SJSA1 (cell line): Measurements from ENCODE around the gene SNRPA. TPM values are rescaled to one million over a fixed set of nuclear protein-coding genes. Genes with fewer than 3 reads are reported as not detected.
"Not testable (repeated sequence)": the region's sequence is repeated elsewhere in the genome, so short reads cannot be mapped to it uniquely, and the experiment has no call there.

ENCODE experiments used
- DNase-seq, 2 experiments: peaks; one replicate each; pipeline ENCODE4 v3.0.0-alpha.2; 2015 to 2020; ENCODE audit warnings: low spot score in 2 of 2, low read depth in 1 of 2
- H3K27ac ChIP-seq: fragments of 250-450 bp; sonication (Bioruptor Pico); 2 replicates; pipeline ENCODE4 v1.5.1; 2020; ENCODE audit warnings: mild to moderate bottlenecking, moderate library complexity
- H3K27me3 ChIP-seq: fragments of 250-450 bp; sonication (Bioruptor Pico); replicated peaks from 2 replicates; pipeline ENCODE4 v1.5.1; 2020; ENCODE audit warnings: mild to moderate bottlenecking, moderate library complexity
- H3K36me3 ChIP-seq: fragments of 250-450 bp; sonication (Bioruptor Pico); 2 replicates; pipeline ENCODE4 v1.5.1; 2020; ENCODE audit warnings: mild to moderate bottlenecking
- H3K4me1 ChIP-seq: fragments of 250-450 bp; sonication (Bioruptor Pico); replicated peaks from 2 replicates; pipeline ENCODE4 v1.6.1; 2021; ENCODE audit warnings: mild to moderate bottlenecking
- H3K4me3 ChIP-seq: fragments of 250-450 bp; sonication (Bioruptor Pico); 2 replicates; pipeline ENCODE4 v1.5.1; 2020; ENCODE audit warnings: mild to moderate bottlenecking
- H3K9me3 ChIP-seq: fragments of 250-450 bp; sonication (Bioruptor Pico); replicated peaks from 2 replicates; pipeline ENCODE4 v1.5.1; 2020; ENCODE audit warnings: mild to moderate bottlenecking
- total RNA-seq: library from RNA; depleted of rRNA; stranded (reverse); fragments of >200 nt; shearing (Covaris generic); gene quantifications from 2 replicates; pipeline ENCODE4 v1.2.3, GENCODE V29; 2014

Gene SNRPA
- total RNA-seq, 1 experiment from 2014 or later = 80.2 TPM

DNA sequence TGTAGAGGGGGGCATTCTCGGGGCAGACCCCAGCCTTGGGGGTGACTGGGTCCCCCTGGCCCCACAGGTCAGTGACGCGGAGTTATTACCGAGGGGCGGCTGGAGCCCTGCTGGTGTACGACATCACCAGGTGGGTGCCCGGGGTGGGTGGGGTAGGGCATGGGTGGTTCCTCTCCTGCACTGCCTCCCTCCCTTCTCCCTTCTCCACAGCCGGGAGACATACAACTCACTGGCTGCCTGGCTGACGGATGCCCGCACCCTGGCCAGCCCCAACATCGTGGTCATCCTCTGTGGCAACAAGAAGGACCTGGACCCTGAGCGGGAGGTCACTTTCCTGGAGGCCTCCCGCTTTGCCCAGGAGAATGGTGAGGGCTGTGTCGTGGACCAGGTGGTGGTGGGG is 32.7 kb downstream of the SNRPA start:
- Histone ChIP-seq H3K4me3 (no peak overlapping the region), H3K27me3 (no peaks in the 10 kb centered on the region), H3K27ac (no peak overlapping the region), H3K9me3 (no peaks in the 10 kb centered on the region), H3K36me3 (no peaks in the 10 kb centered on the region), H3K4me1 (peaks cover 7% of the 10 kb centered on the region)
- DNase-seq = no peak

DNA sequence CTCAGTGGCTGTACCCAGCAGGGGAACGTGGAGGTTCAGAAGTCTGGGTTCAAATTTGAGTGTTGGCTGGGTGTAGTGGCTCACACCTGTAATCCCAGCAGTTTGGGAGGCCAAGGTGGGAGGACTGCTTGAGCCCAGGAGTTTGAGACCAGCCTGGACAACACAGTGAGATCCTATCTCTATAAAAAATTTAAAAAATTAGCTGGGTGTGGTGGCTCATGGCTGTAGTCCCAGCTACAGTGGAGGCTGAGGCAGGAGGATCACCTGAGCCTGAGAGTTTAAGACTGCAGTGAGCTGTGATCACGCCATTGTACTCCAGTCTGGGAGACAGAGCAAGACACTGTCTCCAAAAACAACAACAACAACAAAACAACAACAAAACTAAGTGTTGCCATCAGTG is 33.1 kb downstream of the SNRPA start:
- H3K4me3 ChIP-seq, H3K9me3 ChIP-seq, DNase-seq, H3K27me3 ChIP-seq, H3K27ac ChIP-seq, H3K4me1 ChIP-seq, H3K36me3 ChIP-seq: not testable (repeated sequence)

DNA sequence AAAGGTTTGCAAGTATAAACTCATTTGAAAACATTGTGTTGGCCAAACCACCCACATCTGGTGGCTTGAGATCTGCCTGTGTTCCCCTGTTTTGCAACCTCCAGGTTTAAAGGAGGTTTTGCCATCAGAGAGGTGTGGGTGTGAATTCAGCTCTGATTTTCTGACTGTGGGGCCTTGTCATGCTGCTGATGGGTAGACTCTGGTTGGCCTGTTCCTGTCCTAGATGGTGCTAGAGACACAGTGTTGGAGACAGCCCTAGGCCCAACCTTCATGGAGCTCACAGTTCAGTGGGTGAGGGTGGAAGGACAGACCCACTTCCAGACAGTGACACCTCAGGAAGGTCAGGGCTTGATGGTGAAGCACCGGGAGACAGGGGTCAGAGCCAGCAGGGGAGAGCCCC is 34.5 kb downstream of the SNRPA start:
- no peaks in the 10 kb centered on the region for H3K27me3 ChIP-seq
- no peaks in the 10 kb centered on the region for H3K36me3 ChIP-seq
- H3K4me3 ChIP-seq = no peak overlapping the region
- DNase-seq = no peak
- H3K9me3 ChIP-seq = no peaks in the 10 kb centered on the region
- no peaks in the 10 kb centered on the region for H3K4me1 ChIP-seq
- no peak overlapping the region for H3K27ac ChIP-seq

DNA sequence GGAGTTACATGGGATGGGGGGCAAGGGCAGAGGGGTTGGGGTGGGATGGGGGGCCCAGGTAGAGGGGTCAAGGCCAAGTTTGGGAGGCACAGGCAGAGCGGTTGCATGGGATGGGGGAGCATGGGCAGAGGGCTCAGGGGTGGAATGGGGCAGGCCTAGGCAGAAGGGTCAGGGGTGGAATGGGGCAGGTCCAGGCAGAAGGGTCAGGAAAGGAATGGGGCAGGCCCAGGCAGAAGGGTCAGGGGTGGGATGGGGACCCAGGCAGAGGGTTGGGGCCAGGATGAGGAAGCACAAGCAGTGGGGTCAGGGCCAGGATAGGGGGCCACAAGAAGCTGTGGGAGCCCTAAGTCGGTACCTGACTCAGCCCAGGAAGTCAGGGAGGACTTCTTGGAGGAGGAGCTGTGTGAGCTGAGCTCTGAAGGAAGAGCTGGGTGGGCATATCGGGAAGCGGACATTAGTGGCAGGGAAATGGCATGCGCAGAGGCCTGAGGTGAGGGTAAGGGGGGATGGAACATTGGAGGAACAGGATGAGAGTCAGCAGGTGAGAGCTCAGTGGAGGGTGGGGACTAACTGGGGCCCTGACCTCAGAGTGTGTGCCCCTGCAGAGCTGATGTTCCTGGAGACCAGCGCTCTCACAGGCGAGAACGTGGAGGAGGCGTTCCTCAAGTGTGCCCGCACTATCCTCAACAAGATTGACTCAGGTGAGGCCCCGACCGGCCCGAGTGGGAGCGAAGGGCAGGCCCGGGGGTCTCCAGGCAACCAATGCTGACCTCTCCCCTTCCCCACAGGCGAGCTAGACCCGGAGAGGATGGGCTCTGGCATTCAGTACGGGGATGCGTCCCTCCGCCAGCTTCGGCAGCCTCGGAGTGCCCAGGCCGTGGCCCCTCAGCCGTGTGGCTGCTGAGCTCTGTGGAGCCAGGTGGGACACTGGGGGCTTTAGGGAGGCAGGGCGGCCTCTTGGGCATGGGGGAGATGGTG is 35.3 kb downstream of the SNRPA start:
- no peaks in the 10 kb centered on the region for H3K9me3 ChIP-seq
- no peaks in the 10 kb centered on the region for H3K27me3 ChIP-seq
- H3K27ac ChIP-seq = no peak overlapping the region
- no peak for DNase-seq
- no peak overlapping the region for H3K4me3 ChIP-seq
- no peaks in the 10 kb centered on the region for H3K36me3 ChIP-seq
- no peaks in the 10 kb centered on the region for H3K4me1 ChIP-seq

DNA sequence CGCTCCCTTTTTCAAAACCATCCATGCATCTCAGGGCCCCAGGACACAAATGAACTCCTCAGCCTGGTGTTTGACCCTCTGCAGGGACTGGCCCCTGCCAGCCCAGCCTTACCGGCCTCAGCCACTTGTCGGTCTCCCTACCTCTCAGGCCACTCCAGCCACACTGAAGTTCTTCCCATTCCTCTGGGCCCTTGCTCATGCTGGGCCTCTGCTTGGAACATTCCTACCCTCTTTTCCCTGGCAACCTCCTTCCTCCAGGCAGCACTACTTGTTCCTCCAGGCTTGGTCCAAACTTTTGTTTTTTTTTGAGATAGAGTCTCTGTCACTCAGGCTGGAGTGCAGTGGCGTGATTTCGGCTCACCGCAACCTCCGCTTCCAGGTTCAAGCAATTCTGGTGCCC is 40.3 kb downstream of the SNRPA start:
- Histone ChIP-seq H3K36me3 (0 out of 2 replicates have a peak, but pooled peaks cover 3% of the 10 kb centered on the region), H3K27ac (no peak overlapping the region), H3K27me3 (no peaks in the 10 kb centered on the region), H3K4me3 (no peak overlapping the region), H3K4me1 (no peaks in the 10 kb centered on the region), H3K9me3 (no peaks in the 10 kb centered on the region)
- DNase-seq = no peak

DNA sequence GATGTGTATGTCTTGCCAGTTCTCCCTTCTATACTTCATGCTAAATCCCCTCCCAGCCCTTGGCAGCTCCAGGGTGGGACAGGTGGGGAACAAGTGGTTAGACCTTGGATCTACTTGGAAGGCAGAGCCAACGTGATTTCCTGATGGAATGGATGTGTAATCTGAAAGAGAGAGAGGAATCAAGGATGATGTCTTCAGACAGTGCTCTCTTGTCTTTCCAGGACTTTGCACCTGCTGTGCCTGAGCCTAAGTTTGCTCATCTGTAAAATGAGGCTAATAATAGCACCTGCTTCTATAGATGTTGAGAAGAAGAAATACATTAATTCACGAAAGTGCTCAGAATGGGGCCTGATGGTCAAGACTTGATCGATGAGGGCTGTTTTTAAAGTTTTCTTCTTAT is 41.0 kb downstream of the SNRPA start:
- Histone ChIP-seq H3K4me3 (no peak overlapping the region), H3K27me3 (no peaks in the 10 kb centered on the region), H3K27ac (no peak overlapping the region), H3K4me1 (no peaks in the 10 kb centered on the region), H3K9me3 (no peaks in the 10 kb centered on the region), H3K36me3 (0 out of 2 replicates have a peak, but pooled peaks cover 3% of the 10 kb centered on the region)
- DNase-seq = no peak

DNA sequence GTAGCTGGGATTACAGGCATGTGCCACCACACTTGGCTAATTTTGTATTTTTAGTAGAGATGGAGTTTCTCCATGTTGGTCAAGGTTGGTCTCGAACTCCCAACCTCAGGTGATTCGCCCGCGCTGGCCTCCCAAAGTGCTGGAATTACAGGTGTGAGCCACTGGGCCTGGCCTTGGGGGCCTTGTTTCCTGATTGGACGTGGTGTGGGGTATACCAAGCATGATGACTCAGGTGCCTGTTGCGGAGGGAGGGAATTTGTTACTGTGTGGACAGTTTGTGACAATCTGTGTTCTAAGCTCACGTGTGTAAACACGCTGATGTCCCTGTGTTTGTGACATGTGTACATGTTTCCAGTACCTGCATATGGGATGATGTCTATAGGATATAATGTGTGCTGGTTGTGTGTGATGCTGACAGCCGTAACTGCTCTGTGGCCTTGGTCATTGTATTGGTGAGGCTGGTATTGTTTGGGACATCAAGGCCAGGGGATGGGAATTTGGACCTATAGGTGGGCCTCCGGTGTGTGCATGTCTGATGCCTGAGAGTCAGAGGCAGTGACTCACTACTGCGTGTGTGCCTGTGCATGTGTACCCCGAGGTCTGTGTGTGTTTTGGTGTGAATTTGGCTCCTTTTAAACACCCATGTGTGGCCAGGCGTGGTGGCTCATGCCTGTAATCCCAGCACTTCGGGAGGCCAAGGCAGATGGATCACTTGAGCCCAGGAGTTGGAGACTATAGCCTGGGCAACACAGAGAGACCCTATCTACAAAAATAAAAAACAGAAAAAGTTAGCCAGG is 46.4 kb downstream of the SNRPA start:
- H3K27ac ChIP-seq = no peak overlapping the region
- DNase-seq = no peak
- peak overlapping the region; percentile 85 for H3K4me3 ChIP-seq
- H3K9me3 ChIP-seq = no peaks in the 10 kb centered on the region
- peaks cover 25% of the 10 kb centered on the region for H3K36me3 ChIP-seq
- peaks cover 25% of the 10 kb centered on the region for H3K4me1 ChIP-seq
- H3K27me3 ChIP-seq = no peaks in the 10 kb centered on the region

DNA sequence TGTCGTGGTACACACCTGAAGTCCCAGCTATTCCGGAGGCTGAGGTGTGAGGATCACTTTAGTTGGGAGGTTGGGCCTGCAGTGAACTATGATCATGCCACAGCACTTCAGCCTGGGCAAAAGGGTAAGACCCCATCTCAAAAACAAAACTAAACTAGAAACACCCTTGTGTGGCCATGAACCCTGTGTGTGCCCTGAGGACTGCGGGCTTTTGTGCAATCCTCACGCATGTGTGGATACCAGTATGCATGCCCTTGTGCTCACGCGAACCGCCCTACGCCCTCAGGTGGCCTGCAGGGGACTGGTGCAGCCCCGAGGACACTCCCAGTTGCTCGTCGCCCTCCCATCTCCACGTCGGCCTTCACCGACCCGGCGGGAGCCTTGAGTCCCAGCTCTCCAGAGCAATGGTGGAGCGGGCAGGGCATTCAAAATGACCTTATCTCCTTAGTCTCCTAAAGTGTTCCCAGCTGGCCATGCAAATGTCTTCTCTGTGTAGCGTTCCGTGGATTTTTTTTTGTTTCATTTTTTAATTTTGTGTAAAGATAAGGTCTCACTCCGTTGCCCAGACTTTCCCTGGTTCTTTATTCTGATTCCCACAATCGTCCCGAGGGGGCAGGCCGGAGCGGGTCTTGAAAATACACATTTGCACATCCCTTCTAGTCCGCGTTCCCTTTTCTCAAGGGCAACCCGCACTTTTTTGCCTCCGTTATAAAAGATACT is 47.1 kb downstream of the SNRPA start:
- Histone ChIP-seq H3K4me1 (peaks cover 25% of the 10 kb centered on the region), H3K4me3 (peak overlapping the region; percentile 85), H3K27me3 (no peaks in the 10 kb centered on the region), H3K36me3 (peaks cover 31% of the 10 kb centered on the region), H3K9me3 (no peaks in the 10 kb centered on the region), H3K27ac (peak overlapping the region; percentile 4)
- peak in 1 of 2 experiments; percentile 79 for DNase-seq

DNA sequence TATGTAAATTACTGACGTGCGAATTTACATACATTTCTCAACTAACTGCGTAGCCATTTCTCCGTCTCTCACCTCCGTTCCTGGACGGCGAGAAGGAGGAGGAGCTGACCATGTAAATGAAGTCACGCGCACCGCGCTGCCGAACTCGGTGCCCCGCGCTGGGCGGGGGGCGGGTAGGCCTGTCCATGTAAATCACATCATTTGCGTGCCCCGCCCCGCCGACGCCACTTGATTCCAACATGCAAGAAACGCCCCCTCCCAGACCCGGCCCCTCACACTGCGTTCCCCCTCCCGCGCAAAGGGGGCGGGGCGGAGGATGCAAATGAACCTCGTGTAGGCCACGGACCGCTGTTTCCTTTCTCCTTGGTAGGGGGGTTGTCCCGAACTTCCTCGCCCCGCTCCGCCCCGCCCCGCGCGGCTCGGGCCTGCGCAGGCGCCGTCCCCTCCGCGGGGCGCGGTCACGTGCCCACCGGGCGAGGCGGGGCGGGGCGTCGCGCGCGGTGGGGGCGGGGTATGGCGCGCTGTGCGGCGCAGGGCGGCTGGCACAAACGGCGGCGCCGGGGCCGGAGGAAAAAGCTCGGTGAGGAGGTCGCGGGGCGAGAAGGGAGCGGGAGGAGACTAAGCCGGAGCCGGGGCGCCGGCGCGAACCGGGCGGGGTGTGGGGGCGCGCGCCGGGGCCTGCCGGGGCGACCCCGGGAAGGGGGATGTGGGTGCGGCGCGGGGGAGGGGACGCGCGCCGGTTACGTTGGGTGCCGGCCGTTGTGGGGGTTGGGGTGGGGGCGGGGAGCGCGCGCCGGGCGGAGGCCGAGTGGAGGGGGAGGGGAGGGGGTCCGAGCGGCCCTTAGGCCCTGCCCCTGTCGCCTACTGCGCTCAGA is 47.9 kb downstream of the SNRPA start, which contains the start of gene EGLN2:
EGLN2 (plus strand) TSS at position 509 of the 875 bp plus-strand sequence. CDS start 1,382 bp downstream, outside the sequence.
- peaks cover 39% of the 10 kb centered on the region for H3K36me3 ChIP-seq
- H3K27ac ChIP-seq = peak within 1 kb of the TSS; percentile 68
- H3K4me1 ChIP-seq = peaks cover 25% of the 10 kb centered on the region
- no peaks in the 10 kb centered on the region for H3K9me3 ChIP-seq
- peak within 1 kb of the TSS; percentile 85 for H3K4me3 ChIP-seq
- peak; percentile 99 to 100 for DNase-seq
- no peaks in the 10 kb centered on the region for H3K27me3 ChIP-seq

DNA sequence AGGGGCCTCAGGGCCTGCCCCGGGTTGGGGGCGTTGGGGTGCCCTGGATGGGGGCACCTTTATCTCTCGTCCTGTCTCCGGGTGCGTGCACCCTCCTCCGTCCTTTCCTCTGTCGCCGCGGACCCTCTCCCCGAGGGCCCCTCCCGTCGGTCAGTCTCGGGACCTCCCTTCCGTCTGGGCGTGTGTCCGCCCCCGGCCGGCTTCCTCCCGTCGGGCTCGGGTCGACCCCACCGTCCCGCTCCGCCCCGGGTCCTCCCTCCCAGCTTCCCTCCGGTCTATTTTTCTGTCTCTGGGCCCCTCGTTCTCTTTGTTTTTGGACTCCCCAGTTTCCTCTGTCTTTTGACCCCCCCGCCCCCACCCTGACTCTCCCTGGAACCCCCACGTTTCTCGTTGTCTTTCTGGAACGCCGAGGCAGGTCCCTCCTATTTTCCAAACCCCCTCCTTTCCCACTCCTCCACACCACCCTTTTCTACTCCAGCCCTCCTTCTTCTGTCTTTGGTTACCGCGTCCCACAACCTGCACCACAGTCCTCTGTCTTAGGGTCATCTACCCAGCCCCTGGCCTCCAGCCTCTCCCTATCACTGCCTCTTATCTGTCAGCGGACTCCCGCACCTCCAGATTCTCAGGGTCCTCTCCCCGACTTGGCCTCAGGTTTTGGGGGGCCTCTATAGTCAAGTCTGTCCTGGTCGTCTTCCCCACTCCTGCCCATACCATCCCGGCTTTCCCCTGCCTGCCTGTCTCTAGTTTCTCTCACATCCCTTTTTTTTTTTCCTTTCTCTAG is 48.7 kb downstream of the SNRPA start:
- DNase-seq = peak in 1 of 2 experiments; percentile 35
- Histone ChIP-seq H3K4me1 (peaks cover 25% of the 10 kb centered on the region), H3K27ac (peak overlapping the region; percentile 68), H3K9me3 (no peaks in the 10 kb centered on the region), H3K27me3 (no peaks in the 10 kb centered on the region), H3K36me3 (peaks cover 48% of the 10 kb centered on the region), H3K4me3 (peak overlapping the region; percentile 85)

DNA sequence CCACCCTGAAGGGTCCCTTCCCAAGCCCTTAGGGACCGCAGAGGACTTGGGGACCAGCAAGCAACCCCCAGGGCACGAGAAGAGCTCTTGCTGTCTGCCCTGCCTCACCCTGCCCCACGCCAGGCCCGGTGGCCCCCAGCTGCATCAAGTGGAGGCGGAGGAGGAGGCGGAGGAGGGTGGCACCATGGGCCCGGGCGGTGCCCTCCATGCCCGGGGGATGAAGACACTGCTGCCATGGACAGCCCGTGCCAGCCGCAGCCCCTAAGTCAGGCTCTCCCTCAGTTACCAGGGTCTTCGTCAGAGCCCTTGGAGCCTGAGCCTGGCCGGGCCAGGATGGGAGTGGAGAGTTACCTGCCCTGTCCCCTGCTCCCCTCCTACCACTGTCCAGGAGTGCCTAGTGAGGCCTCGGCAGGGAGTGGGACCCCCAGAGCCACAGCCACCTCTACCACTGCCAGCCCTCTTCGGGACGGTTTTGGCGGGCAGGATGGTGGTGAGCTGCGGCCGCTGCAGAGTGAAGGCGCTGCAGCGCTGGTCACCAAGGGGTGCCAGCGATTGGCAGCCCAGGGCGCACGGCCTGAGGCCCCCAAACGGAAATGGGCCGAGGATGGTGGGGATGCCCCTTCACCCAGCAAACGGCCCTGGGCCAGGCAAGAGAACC is 49.5 kb downstream of the SNRPA start:
- H3K27me3 ChIP-seq = no peaks in the 10 kb centered on the region
- no peak for DNase-seq
- H3K9me3 ChIP-seq = no peaks in the 10 kb centered on the region
- H3K4me3 ChIP-seq = peak overlapping the region; percentile 85
- no peak overlapping the region for H3K27ac ChIP-seq
- peaks cover 26% of the 10 kb centered on the region for H3K4me1 ChIP-seq
- peaks cover 55% of the 10 kb centered on the region for H3K36me3 ChIP-seq

DNA sequence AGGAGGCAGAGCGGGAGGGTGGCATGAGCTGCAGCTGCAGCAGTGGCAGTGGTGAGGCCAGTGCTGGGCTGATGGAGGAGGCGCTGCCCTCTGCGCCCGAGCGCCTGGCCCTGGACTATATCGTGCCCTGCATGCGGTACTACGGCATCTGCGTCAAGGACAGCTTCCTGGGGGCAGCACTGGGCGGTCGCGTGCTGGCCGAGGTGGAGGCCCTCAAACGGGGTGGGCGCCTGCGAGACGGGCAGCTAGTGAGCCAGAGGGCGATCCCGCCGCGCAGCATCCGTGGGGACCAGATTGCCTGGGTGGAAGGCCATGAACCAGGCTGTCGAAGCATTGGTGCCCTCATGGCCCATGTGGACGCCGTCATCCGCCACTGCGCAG is 50.0 kb downstream of the SNRPA start:
- no peak for DNase-seq
- Histone ChIP-seq H3K27ac (no peak overlapping the region), H3K9me3 (no peaks in the 10 kb centered on the region), H3K27me3 (no peaks in the 10 kb centered on the region), H3K36me3 (peaks cover 60% of the 10 kb centered on the region), H3K4me3 (peak overlapping the region; percentile 85; the same call in 1 of the 2 replicates), H3K4me1 (peaks cover 31% of the 10 kb centered on the region)
